ENCODE results near the gene CNNM4. TPM values are rescaled to one million over a fixed set of nuclear protein-coding genes. Genes with fewer than 3 reads are reported as not detected.

CNNM4 gene
- total RNA-seq, 2 donors from 2014 or later, result 9.2 to 13.9 TPM

DNA sequence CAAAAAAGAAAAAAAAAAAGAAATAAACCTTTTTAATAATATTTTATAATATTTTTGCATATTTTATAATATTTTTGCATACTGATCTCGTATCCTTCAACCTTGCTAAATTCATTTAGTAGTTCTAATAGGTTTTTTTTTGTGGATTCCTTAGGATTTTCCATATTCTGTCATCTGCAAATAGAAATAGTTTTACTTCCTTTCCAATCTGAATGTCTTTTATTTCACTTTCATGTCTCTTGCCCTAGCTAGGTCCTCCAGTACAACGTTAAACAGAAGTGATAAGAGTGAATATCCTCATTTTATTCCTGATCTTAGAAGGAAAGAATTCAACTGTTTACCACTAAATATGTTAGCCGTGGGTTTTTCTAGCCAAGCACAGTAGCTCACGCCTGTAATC lies 34.6 kb upstream of the CNNM4 start:
- H3K27ac ChIP-seq, result no peak overlapping the region
- no peaks in the 10 kb centered on the region for H3K4me1 ChIP-seq (replicated peaks)
- no peaks in the 10 kb centered on the region for H3K9me3 ChIP-seq
- no peaks in the 10 kb centered on the region for H3K27me3 ChIP-seq (replicated peaks; ENCODE audit: insufficient read depth)
- H3K36me3 ChIP-seq, result peaks cover 0 to 10% of the 10 kb centered on the region in 2 donors
- 92% methylated on average over 4 of the region's 4 CpGs for WGBS
- no peak overlapping the region for H3K4me3 ChIP-seq
- no peak for DNase-seq (ENCODE audit: low spot score)
- intact Hi-C loops (cut with DNase I), result no loop called here
- TF ChIP-seq POLR2AphosphoS5 (IDR thresholded peaks at IDR 0.05) (no peak), POLR2A (IDR thresholded peaks at IDR 0.05) (no peak), CTCF (IDR thresholded peaks at IDR 0.05) (no peak)

GRCh38 chr2:96727431-96727830 lies 33.3 kb upstream of the CNNM4 start:
- WGBS, result 94% methylated on average over 5 of the region's 5 CpGs
- no peak overlapping the region for H3K27ac ChIP-seq
- no peaks in the 10 kb centered on the region for H3K4me1 ChIP-seq (replicated peaks)
- intact Hi-C loops (cut with DNase I), result no loop called here
- H3K9me3 ChIP-seq, result no peaks in the 10 kb centered on the region
- H3K4me3 ChIP-seq, result no peak overlapping the region
- H3K36me3 ChIP-seq, result peaks cover 0 to 10% of the 10 kb centered on the region in 2 donors
- TF ChIP-seq POLR2A (IDR thresholded peaks at IDR 0.05) (no peak), POLR2AphosphoS5 (IDR thresholded peaks at IDR 0.05) (no peak), CTCF (IDR thresholded peaks at IDR 0.05) (no peak)
- no peaks in the 10 kb centered on the region for H3K27me3 ChIP-seq (replicated peaks; ENCODE audit: insufficient read depth)
- no peak for DNase-seq (ENCODE audit: low spot score)

DNA sequence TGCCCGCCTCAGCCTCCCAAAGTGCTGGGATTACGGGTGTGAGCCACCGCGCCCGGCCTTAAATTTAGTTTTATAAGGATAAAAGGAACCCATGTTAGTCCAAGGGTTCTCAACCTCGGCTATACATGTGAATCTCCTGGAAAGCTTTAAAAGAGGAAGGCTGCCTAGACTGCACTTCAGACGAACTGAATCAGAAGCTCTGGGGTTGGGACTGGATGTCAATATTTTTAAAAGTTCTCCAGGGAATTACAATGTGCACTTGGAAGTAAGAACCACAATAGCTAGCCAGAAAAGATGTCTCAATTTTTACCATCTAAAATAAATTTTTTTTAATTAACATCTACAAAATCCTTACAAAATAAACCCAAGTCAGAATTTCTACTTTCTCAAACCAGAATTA lies 31.0 kb upstream of the CNNM4 start:
- DNase-seq (ENCODE audit: low spot score), result no peak
- TF ChIP-seq POLR2A (IDR thresholded peaks at IDR 0.05), result no peak
- no peak for TF ChIP-seq POLR2AphosphoS5 (IDR thresholded peaks at IDR 0.05)
- TF ChIP-seq CTCF (IDR thresholded peaks at IDR 0.05), result no peak
- Histone ChIP-seq H3K9me3 (no peaks in the 10 kb centered on the region), H3K27me3 (replicated peaks; ENCODE audit: insufficient read depth) (no peaks in the 10 kb centered on the region), H3K4me1 (replicated peaks) (no peaks in the 10 kb centered on the region), H3K4me3 (no peak overlapping the region), H3K36me3 (peaks cover 0 to 21% of the 10 kb centered on the region in 2 donors), H3K27ac (no peak overlapping the region)
- intact Hi-C loops (cut with DNase I), result loop anchor here (10.0 kb wide), 1 partner anchor 95 kb away; the partner anchor contains the start of gene KANSL3
- WGBS, result 85% methylated on average over 7 of the region's 7 CpGs

- 92% methylated on average over 2 of the region's 2 CpGs for WGBS
- intact Hi-C loops (cut with DNase I), result loop anchor here (10.0 kb wide), 1 partner anchor 95 kb away; the partner anchor contains the start of gene KANSL3
- peaks cover 0 to 21% of the 10 kb centered on the region in 2 donors for H3K36me3 ChIP-seq
Measured at GRCh38 chr2:96730212-96730611, 30.5 kb upstream of the CNNM4 start.

More at GRCh38 chr2:96730212-96730611, 30.5 kb upstream of the CNNM4 start:
- Histone ChIP-seq H3K27ac (no peak overlapping the region), H3K9me3 (no peaks in the 10 kb centered on the region), H3K4me3 (no peak overlapping the region), H3K27me3 (replicated peaks; ENCODE audit: insufficient read depth) (no peaks in the 10 kb centered on the region), H3K4me1 (replicated peaks) (no peaks in the 10 kb centered on the region)
- TF ChIP-seq POLR2AphosphoS5 (IDR thresholded peaks at IDR 0.05) (no peak), POLR2A (IDR thresholded peaks at IDR 0.05) (no peak), CTCF (IDR thresholded peaks at IDR 0.05) (no peak)
- DNase-seq (ENCODE audit: low spot score), result no peak
